ENCODE data around the gene PTPRM.

The PTPRM gene

DNA sequence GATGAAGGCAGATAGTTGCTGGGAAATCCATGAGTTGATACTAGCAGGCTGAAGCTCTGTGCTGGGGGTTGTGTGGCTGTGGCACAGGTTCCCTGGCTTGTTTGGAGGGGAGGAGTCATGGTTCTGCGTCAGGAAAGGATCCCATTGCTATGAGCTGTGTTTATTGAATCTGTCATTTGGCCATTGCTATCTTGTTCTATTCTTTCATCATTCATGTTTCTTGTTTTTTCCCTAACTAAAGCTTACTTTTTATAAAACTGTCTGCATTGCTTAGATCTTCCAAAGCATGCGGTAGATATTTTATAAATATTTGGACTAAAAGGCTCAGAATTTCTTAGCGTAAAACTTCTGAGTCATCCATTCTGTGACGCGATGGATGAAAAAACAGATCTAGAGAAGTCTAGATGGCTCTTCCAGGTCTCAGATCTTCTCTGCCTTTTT lies 335.3 kb downstream of the PTPRM start:
- no peak for DNase-seq

DNA sequence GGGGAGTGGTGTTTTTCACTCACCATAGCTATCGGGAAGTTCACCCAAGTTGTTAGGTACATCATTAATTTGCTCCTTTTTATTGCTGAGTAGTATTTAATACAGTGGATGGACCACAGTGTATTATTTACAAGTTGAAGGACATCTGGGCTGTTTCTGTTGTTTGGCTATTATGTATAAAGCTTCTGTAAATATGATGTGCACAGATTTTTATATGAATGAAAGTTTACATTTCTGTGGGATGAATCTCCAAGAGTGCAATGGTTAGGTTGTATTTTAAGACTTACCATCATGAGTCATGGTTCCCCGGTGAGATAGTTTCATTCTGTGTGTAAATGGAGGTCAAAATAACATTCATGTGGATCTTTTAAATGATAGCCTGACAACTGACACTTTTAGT lies 337.4 kb downstream of the PTPRM start:
- no peak for DNase-seq

DNA sequence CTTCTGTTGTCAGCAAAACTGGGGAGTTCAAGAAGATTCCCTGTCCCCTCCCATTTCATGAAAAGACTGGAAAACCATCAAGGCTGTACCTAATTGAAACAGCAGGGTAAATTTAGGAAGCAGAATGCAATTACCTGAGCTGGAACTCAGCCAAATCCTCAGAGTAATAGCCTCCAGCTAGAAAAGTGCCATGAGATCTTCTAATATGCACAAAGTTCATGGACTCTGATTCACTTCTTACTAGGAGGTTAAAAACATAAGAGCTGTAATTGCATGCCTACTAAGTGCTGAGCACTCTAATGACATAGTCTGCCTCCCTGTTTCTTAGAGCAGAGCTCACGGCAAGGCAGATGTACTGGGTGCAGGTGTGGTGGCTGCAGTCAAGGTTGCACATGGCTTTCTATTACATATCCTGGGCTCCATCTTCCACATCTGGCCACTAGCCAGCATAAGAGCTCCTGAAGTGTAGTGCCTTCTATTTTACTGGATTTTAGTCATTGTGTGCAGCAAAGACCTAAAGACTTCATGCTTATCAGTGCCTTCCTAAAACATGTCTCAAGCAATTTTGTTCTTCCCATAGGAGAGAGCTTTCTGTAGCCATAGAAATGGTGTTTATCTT lies 341.7 kb downstream of the PTPRM start:
- DNase-seq: no peak

DNA sequence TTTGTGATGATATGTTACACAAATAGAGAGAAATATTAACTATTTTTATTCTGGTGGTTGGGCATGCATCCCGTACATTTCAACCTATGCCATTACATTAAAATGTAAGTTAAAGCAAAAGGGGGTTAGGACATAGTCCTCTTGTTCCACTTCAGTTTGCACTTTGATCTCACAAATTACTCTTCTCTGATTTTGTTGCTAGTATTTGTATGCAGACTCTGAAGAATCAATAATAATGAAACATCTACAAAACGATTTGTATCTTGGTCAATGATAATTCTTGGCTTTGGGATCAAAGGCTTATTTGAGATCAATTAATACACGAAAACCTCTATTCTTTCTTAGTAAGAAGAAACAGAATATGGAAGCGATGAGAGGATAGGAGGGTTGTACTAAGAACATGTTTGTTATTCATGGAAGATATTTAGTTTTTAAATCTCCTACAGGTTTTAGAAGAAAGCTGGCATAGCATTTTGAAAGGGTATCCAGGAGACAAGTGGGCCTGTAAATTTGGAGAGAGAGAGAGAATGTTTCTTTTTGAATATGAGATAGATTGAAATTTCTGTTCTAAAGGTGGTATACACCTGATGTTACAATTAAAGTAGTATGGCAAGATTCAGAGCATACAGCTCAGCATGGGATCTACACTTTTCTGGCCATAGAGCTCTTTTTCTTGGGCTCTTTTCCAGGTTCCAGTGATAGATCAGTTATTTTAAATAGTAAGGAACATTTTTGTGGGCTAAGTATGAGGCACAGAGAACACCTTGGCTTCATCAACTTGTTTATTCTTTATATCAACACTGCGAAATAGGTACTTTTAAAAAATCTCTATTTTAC lies 347.9 kb downstream of the PTPRM start:
- no peak for DNase-seq

DNA sequence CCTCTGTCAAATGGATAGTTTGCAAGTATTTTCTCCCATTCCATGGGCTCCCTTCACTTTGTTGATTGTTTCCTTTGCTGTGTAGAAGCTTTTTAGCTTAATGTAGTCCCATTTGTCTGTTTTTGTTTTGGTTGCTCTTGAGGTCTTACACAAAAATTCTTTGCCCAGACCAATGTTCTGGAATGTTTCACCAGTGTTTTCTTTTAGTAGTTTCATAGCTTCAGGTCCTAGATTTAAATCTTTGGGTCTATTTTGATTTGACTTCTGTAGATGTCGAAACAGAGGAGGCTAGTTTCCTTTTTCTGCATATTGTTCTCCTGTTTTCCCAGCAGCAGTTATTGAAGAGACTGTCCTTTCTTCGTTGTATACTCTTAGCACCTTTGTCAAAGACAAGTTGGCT lies 351.6 kb downstream of the PTPRM start:
- DNase-seq: no peak

DNA sequence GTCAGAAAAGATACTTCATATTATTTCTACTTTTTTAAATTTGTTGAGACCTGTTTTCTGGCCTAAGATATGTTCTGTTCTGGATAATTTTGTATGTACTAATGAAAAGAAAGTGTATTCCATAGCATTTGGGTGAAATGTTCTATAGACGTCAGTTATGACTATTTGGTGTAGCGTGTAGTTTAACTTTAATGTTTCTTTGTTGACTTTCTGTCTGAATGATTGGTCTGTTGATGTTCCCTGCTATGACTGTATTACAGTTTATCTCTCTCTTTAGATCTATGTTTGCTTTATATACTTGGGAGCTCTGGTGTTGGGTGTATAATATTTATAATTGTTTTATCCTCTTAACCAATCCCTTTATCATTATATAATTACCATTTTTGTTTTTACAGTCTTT lies 352.4 kb downstream of the PTPRM start:
- DNase-seq: no peak

DNA sequence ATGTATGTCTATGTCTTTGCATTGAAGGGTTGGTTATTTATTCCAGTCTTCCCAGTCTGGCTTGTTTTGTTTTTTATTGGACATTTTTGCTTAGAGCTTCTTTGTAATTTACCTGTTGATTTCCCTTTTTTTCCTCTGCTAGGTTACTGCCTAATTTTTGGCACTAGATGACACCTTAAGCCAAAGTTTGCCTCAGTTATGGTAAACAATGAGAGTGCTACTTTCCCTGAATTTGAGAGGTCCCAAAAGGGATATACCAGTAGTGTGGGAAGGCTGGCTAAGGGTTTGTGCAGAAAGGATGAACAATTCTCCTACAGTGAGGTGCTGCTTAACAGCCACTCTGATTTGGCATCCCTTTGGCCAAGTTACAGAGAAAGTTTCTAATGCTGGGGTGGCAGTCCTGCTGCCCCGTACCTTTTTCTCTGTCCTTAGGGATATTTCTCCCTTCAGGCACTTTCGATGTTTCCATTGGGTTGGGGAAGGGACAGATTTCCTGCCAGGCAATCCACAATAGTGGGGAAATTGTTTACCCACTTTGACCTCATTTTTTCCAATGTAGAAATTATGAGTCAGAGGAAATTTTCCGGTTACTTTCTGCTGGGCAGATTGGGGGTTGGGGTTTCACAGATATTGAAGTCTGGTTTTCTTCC lies 354.9 kb downstream of the PTPRM start:
- DNase-seq: no peak

DNA sequence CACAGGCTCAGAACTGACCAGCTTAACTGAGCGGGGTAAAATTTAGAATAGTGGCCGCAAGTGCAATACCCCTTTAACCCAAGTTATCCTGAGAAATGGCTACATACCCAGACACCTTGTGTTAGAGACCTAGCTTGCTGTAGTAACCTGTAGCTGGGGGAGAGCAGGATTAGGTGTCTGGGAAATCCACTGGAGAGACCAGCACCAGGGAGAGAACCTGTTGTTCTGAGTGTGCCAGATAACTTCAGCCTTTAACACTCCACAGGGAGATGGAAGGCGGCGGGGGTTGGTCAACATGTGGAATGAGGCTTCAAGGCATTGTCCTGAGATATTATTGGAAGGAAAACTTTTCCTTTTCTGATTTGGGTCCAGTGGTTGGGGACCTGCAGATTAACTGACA lies 356.0 kb downstream of the PTPRM start:
- no peak for DNase-seq

DNA sequence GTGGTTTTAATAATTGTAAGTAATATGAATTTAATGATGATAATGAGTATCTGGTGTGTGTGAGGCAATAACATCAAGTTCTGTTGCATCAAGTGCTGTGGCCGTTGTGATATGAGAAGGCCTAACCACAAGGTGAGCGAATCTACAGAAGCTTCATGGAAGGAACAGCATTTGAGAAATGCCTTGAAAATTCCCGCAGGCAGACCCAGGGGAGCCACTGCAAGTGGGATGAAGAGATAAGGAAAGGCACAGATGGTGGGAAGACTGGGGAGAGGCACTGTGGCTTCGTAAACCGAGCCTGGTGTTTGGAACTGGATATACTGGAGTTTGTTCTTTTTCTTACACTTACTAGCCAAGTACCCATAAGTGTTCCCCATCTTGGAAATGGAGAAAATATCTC lies 357.5 kb downstream of the PTPRM start:
- DNase-seq: no peak

DNA sequence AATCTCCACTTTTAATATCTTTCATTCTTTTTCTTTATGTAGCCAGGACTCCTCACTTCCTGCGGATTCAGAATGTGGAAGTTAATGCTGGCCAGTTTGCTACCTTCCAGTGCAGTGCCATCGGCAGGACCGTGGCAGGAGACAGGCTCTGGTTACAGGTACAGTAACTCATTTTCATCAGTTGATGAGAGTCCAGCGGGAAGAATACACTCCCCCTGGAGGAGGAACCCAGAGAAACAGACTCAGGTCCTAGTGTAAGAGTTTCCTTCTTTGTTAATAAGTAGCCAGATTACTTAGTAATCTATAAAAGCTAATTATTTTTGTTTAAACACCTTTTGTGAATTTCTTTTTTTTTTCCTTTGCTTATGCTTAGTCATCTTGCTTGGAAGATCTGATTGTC lies 359.4 kb downstream of the PTPRM start:
- DNase-seq: no peak

DNA sequence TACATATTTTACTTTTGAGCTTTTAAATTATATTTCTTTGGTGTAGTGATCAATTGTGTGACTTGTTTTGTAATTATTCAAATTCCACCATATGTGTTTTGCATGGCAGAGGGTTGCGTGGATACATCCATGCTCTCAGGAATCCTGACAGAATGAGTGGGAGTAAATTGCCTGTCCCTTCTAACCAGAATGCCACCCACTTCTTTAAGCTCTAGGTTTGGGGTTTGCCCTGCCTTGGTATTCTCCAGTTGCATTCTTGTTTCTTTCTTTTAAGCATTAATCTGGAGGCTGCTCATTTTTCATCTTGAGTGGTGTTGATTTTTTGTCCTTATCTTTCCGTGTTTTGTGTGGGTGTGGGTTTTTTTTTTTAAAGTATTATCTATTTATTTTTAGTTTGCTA lies 360.0 kb downstream of the PTPRM start:
- DNase-seq: no peak

DNA sequence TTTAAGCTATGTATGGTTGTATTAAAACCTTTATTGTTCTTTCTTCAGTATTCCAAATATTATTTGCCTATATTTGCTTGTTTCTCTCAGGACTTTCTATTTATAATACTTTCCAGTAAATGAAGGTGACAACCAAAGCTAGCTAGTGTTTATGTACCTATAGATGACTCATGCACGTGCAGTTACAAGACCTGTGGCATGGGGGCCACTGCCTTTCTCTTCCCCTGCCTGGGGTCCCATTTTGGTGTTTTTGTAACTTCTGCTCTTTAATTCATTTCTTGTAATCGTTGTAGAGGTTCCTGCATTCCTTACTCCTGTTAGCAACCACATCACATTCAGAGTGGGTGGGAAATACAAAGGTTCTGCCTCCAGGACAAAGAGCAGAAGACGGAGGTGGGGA lies 364.6 kb downstream of the PTPRM start:
- DNase-seq: no peak

DNA sequence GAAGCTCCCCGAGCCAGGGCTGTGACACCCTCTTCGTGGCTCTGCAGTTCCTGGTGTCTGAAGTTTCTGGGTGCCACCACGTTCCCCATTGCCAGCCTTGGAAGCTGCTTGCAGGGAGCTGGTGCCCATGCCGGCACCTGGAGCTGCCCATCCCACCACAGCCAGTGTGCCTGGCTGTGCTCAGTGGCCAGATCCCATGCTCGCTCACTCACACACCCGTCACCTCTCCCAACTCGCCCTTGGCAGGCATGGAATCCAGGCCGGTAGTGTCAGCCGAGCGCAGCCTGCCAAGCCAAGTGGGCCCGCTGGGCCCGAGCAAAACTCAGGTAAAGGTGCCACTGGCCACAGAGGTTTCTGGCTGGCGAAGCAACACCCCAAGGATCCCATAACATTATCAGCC lies 370.2 kb downstream of the PTPRM start:
- DNase-seq: no peak

DNA sequence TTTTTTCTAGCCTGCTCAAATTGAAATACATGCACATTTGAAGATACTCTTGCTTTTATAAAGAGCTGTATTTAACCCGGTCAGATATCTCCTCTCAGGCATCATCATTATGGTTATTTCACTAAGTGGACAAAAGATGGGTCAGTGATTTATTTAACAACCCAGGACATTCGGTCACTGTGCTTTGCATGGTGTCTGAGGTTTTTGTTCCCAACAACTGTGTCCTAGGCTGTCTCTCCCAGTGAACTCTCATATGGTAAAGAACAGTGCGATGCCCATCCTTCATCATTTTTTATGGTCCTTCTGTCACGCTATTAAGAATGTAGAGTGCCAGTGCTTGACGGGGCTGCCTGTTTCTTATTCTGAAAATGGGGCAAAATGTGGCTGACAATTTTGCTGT lies 372.4 kb downstream of the PTPRM start:
- DNase-seq: no peak

DNA sequence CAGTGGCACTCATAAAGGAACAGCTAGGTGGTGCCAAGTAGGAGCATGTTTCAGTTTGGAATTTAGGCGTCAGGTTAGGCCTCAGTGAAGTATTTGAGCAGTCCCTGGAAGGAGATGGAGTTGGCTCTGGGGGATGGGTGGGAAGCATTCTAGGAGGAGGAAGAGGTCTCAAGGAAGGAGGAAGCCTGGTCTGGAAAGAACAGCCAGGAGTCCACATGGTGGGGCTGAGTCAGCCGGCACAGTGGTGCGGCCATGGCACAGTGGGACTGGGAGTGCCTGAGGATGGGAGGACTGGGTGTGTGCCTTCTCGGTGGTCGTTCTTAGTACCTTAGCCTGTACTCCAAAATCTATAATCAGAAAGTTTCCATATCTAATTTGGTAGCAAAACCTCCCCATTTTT lies 373.3 kb downstream of the PTPRM start:
- DNase-seq: no peak

DNA sequence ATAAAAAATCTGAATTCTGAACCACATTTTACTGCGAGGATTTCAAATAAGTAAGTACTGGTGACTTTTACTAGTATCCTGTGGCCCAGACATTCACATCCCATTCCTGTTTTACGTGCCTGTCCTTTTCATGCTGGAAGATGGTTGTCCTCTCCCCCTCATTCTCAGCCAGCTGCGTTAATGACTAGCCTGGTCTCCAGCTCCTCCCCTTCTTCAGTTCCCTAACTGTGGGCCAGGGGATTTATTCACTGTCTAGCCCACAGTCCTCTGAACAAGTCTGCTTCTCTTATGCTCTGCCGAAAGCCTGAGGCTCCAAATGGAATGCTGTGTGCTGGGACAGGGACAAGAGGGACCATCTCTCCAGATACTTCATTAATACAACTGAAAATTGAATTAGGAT lies 373.9 kb downstream of the PTPRM start:
- no peak for DNase-seq

DNA sequence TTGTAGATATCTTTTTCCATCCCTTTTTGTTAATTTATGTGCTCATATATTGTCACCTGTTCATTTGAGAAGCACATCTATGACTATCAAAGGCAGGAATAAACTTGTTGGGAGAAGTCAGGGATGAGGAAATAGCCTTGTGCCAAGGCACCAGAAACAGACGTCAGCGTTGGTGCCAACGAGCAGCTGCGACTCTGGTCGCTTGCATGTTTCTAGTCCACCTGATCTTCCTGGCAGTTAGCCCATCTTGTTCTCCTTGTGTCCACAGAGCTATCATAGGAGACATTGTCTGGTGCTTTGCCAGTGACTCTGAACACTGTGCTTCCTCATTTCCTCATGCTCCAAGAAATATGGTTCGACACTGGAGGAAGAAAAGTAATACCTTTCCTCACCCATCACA lies 374.4 kb downstream of the PTPRM start:
- DNase-seq: no peak

DNA sequence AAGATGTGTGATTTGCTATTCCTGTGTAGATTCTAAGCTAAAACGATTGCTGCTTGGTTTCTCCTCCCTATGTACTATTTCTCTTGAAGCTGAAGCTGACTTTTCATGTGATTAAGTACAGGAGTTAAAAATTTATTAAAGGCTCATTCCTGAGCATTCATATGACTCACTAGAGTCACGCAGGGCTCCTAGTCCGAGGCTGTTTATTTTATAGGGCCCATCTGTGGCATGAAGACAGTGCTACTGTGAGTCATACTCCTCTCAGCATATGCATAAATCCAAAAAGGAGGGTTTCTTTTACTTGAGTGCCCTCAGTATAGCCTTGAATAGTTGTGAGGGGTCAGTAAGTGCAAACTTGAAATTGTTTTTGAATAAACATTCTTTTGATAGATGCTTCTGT lies 378.8 kb downstream of the PTPRM start:
- no peak for DNase-seq

DNA sequence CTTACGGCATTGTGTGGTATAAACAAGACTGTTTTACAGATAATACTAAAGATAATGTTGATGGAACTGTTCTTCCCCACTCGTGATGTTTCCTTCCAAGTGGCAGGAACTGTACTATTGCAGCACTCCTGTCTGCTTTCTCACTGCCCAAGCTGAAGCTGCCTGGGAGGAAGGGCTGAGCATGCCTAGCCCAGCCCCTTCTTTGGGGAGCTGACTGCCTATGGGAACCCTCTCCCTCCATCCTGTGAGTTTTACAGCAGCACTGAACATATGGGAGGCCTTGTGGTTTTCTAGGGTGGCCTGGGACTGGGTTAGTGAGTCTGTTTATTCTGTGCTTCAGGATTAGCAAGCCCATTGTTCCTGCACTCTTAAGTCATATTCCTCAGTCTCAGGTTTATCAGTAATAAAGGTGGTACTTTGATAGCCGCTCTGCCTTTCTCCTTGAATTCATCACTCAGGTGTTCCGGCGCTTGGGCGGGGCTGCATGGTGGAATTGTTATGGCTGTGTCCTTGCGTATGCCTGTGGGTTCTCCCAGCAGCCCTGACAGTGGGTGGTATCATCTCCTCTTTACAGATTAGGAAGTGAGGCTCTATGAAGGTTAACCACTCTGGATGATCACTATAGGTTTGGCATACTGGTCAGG lies 379.7 kb downstream of the PTPRM start:
- no peak for DNase-seq

DNA sequence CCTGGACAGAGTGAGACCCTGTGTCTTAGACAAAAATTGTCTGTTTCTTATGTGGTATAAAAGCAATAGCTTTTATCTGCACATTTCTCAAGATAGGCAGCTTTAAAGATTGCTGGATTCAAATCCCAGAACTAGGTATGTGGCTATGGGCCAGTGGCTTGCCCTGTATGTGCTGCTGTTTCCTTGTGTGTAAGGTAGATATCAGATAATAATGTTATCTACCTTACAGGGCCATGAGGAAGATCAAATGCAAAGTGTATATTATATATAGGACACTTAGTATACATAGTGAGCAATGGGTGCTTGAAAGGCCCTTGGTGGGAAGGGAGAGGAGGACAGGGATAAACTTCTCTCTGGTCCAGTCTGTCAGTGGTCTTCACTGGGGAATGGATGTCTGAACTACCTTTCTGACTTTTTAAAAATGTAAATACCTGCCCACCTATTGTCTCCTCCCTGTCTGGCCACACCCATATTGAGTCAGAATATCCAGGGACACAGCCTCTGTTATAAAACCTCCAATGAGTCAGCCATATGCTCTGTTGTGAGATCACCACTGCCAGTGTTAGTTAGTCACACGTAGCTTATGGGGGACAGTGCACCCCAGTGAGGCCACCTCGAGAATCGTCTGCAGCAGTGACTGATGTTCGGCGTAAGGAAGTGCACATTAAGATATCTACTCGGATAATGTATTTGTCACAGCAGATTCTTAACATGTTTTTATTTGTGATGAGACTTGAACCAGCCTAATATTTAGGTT lies 383.4 kb downstream of the PTPRM start:
- DNase-seq: no peak

DNA sequence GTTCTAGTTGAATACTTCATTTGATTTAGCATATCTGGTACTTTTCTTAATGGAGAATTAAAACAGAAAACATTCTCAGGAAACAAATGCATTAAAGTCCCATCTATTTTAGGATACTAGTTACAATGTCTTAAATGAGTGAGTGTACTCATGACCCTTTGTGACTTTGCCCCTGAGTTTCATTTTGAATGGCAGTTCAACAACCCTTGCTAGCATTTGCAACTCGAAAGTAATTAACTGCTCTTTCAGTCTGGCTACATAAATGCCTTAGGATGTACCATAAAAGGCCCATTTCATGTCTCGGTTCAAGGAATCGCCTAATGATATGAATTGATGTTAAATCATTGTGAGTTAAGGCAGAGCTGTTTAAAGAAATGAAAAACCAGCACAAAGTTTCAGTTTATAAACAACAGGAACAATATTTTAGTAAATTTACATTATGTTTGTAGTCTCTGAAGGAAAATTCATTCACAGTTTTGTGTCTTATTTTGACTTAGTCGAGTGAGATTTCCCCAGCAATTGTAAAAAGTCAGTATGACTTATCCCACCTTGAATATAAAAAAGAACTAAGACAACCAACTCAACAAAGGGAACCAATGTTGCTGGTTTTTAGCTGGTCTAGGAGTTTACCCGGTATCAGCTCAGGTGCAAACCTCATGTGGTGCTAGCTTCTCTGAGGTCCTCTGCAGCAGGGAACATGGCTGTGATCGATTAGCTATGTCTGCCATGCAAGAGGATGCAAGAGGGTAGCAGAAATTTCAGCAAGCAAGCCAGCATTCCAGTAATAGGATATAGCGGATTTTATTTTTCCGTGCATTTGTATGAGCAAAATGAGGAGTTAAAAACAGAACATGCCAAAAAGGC lies 386.2 kb downstream of the PTPRM start:
- DNase-seq: no peak

DNA sequence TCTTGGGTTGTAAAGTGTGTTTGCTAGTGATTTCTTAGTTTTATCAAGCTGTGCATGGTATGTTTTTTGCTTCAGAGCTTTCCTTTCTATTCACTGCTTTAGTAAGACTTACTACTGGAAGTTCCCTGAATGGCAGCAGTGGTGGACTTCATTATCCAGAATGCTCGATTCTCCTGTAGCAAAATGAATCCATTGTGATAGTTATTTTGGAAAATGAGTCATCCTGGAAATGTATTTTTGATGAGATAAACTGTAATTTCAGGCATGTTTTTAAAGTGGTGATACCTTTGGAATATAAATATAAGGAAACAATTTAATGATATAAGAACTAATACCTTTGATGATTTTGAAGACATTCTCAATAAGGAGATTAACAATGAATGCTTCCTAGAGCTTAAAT lies 387.1 kb downstream of the PTPRM start:
- DNase-seq: no peak
